ENCODE data around the gene VPS26A. TPM values are rescaled to one million over a fixed set of nuclear protein-coding genes. Genes with fewer than 3 reads are reported as not detected.
"Not testable (repeated sequence)": the region's sequence is repeated elsewhere in the genome, so short reads cannot be mapped to it uniquely, and the experiment has no call there.

Gene VPS26A
- polyA plus RNA-seq, 3 donors: 75.8 to 84.8 (median 77.7) TPM

GRCh38 chr10:69097729-69098128 is 26.2 kb upstream of the VPS26A start:
- DNase-seq: no peak

DNA sequence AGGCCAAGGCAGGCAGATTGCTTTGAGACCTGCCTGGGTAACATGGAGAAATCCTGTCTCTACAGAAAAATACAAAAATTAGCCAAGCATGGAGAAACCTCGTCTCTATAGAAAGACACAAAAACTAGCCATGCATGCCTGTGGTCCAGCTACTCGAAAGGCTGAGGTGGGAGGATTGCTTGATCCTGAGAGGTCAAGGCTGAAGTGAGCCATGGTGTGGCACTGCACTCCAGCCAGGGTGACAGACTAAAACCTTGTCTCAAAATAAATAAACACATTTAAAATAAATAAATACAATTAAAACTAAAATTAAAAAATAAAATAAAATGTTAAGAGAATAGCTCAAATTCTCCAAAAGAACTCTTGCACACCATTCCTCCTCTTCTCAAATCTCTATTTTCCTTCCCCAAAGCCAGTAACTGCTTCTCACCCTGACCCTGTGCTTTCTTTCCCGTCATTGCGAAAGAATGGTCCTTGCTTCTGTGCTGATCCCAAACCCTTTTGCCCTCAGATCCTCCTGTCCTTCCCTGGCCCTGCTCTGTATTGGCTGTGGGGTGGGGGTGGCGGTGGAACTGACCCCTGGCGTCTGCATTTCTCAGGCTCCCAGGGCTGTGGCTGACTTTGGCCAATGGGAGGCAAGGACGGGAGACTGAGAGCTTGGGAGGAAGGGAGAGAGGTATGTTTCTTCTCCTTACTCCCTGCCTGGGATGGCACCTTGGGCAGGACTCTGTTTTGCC is 23.7 kb upstream of the VPS26A start:
- no peak for DNase-seq

DNA sequence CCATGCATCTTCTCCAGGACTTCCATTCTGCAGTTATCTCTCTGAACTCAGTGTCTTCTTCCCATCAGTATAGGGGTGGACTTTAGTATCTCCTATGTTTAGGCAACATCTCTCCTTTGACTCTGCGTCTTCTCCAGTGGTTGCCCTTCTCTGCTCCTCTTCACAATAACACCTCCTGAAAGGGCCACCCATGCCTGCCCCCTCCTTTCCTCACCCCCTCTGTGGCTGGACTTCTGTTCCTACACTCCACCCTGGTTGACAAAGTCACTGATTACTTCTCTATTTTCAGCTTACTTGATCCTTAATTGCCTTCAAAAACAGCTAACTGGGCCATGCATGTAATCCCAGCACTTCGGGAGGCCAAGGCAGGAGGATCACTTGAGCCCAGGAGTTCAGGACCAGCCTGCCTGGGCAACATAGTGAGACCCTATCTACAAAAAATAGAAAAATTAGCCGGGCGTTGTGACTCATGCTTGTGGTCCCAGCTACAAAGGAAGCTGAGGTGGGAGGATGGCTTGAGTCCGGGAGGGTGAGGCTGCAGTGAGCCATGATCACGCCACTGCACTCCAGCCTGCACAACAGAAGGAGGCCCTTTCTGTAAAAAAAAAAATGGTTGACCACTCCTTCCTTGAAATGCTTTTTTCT is 22.4 kb upstream of the VPS26A start:
- DNase-seq: no peak

DNA sequence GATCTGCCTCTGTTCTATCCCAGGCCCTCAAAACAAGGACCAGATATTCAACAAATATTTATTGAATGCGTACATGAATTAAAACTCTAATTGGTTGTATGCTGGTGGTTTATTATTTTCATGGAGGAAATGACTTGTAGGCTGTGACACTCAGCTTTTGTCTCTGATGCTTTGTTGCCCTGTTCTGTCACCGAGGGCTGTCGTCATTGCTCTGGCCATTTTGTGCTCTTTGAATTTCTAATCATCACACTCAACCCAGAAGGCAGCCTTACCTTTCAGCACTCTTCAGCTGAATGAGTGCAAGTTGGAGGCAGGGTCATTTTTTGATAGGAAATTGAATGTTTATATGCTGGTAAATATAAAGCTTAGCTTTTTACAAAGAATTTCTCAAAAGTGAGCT is 21.5 kb upstream of the VPS26A start:
- DNase-seq: no peak

DNA sequence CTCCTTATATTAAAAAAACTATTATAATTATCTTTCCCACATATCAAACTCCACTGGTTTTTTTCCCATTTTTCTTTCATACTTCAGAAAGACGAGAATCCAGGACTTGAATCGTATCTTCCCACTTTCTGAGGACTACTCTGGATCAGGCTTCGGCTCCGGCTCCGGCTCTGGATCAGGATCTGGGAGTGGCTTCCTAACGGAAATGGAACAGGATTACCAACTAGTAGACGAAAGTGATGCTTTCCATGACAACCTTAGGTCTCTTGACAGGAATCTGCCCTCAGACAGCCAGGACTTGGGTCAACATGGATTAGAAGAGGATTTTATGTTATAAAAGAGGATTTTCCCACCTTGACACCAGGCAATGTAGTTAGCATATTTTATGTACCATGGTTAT is 20.2 kb upstream of the VPS26A start:
- no peak for DNase-seq

- no peak for DNase-seq
Measured at GRCh38 chr10:69104994-69105790, 18.8 kb upstream of the VPS26A start.

DNA sequence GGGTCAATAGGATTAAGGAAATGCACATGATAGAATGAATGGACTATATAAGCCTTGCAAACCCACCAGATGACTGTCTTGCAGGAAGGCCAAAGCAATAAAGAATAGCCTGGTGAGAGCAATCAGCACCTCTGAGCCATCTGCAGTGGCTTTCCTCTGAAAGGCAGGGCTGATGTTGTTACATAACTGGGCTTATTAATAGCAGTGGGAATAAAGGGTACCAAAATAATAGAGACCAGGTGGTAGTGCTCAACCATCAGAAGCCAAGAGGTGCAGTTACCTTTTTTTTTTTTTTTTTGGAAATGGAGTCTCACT is 16.8 kb upstream of the VPS26A start:
- no peak for DNase-seq

DNA sequence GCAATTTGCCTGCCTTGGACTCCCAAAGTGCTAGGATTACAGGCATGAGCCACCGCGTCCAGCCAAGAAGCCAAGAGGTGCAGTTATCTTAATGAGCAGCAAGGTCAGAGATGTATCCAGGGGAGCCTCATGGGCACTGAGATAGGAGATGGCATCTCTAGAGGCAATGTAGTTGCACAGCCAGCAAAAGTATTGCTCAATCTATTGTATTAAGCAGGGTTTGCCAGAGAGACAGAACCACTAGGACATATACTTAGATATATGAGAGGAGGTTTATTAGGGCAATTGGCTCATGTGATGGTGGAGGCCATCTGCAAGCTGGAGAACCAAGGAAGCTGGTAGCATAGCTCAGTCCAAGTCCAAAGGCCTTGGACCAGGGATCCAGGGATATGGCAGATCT is 16.3 kb upstream of the VPS26A start:
- no peak for DNase-seq

DNA sequence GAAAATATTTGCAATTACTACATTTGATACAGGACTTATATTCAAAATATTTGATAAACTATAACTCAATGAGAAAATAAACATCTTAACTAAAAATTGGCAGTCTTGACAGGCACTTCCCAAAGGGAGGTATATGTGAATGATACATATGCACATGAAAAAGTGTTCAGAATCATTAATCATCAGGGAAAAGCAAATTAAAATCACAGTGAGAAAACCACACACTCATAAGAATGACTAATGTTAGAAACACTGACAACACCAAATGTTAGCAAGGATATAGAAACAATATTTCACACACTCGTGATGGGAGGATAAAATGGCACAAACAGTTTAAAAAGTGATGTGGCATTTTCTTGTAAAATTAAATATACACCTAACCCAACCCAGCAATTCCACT is 4.1 kb upstream of the VPS26A start:
- DNase-seq: no peak

GRCh38 chr10:69123306-69123746 is 652 bp upstream of the VPS26A start:
- peak; percentile 79 for DNase-seq

GRCh38 chr10:69124563-69125268 is 738 bp downstream of the VPS26A start:
- DNase-seq: peak; percentile 60

DNA sequence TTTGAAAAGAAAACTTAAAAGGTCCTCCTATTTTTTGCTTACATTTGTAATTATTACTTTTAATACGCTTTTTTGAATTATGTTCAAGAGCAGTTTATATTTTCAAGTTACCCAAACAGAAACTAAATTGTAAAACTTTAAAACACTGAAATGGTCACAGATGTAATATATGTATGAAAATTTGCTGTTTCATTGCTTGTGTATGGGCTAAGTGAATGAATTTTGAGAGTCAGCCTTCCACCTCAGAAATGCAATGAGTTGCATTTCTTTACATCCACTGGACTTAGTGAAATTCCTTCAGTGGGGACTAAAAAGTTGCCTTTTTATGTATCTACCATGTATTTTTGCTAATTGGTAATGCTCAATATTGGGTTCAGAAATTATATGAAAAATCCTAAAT is 1.6 kb downstream of the VPS26A start:
- DNase-seq: no peak

DNA sequence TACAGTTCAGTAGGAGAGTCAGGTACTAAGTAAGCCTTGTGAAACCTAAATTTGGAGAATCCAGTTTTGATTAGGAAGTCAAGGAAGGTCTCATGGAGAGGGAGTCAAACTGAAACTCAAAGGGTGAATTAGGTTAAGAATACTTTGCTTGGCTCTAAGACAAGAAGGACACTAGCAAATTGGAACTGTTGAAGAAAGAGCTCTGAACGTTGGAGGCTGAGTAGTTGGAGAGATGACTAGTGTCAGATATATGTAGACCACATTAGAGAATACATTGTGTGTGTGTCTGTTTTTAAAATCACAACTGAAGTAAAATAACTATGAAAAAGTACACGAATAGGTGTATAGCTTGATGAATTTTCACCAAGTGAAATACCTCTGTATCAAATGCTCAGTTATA is 6.3 kb downstream of the VPS26A start:
- DNase-seq: no peak

DNA sequence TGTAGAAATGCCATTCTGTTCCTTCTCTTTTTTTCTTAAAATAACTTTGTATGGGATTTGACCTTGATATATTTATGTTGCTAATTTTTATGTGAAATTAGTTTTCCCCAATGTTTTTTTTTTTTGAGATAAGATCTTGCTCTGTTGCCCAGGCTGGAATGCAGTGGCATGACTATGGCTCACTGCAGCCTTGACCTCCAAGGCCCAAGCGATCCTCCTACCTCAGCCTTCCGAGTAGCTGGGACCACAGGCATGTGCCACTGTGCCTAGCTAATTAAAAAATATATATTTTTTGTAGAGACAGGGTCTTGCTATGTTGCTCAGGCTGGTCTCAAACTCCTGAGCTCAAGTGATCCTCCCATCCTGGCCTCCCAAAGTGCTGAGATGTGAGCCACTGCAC is 16.0 kb downstream of the VPS26A start:
- DNase-seq: no peak

DNA sequence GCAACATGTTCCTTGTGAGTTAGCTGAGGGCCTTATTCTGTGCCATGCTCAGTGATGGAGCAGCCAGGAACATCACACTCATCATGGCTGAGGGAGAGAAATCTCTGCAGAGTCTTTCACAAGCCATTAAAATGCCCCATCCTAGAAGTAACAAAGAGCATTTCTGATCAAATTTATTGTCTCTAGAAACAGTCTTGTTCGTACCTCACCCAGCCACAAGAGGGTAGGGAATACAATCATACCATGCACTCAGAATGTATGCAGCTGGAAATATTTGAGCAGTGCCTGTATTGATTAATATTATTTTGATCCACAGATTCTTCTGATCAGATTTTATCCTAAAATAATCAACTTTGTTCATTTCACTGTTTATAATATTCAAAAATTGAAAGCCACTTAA is 17.3 kb downstream of the VPS26A start:
- DNase-seq: no peak

GRCh38 chr10:69142074-69142473 is 18.1 kb downstream of the VPS26A start:
- DNase-seq: not testable (repeated sequence)

GRCh38 chr10:69142983-69143382 is 19.0 kb downstream of the VPS26A start:
- no peak for DNase-seq

GRCh38 chr10:69145329-69145728 is 21.4 kb downstream of the VPS26A start:
- DNase-seq: no peak

DNA sequence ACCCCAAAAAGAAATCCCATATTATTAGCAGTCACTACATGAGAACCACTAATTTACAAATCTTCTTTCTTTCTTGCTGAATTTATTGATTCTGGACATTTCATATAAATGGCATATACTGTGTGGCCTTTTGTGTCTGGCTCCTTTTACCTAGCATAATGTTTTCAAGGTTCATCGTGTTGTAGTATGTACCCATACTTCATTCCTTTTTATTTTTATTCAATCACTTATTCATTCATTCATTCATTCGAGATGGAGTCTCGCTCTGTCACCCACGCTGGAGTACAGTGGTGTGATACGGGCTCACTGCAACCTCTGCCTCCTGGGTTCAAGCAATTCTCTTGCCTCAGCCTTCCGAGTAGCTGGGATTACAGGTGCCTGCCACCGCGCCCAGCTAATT is 21.9 kb downstream of the VPS26A start:
- DNase-seq: no peak

GRCh38 chr10:69146759-69147158 is 22.8 kb downstream of the VPS26A start:
- DNase-seq: no peak

DNA sequence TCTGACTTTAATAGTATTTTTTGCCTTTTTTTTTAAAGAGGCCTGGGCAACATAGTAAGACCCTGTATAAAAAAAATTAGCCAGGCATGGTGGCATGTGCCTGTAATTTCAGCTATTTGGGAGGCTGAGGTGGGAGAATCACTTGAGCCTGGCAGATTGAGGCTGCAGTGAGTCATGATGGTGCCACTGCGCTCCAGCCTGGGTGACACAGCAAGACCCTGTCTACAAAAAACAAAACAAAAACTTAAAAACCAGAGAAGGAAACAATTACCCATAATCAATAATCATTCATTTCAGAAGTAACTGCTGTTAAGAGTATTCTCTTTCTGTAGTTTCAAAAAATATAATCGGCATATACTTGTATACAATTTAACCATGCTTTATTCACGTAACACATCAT is 28.0 kb downstream of the VPS26A start:
- no peak for DNase-seq

GRCh38 chr10:69153227-69153626 is 29.2 kb downstream of the VPS26A start:
- DNase-seq: no peak
